HG02870 (cell line): ENCODE data around the gene OTUD7B.

Experiments
- ATAC-seq: cut with Tn5 transposase; IDR thresholded peaks from one replicate; pipeline ENCODE4 v1.9.1; 2021; ENCODE audit warnings: mild to moderate bottlenecking, moderate library complexity; ENCODE audit not compliant: unreplicated experiment

The OTUD7B gene

GRCh38 chr1:149925751-149926150, 84.8 kb downstream of the OTUD7B start:
- no peak for ATAC-seq

GRCh38 chr1:149925345-149925744, 85.2 kb downstream of the OTUD7B start:
- ATAC-seq, result no peak

- ATAC-seq, result no peak
Observed at GRCh38 chr1:149923626-149924025, 86.9 kb downstream of the OTUD7B start.

- ATAC-seq, result no peak
Observed at GRCh38 chr1:149917571-149918144, 92.9 kb downstream of the OTUD7B start, which contains the start of gene SV2A. Gene SV2A, minus strand, starts transcription at chr1:149917844. Its CDS starts 4,004 bp downstream, at chr1:149913840.

- ATAC-seq, result no peak
Observed at GRCh38 chr1:149916898-149917252, 93.7 kb downstream of the OTUD7B start.

- no peak for ATAC-seq
Observed at GRCh38 chr1:149916193-149916897, 94.2 kb downstream of the OTUD7B start.

- no peak for ATAC-seq
Observed at GRCh38 chr1:149915429-149916192, 94.9 kb downstream of the OTUD7B start.

GRCh38 chr1:149914545-149914944, 96.0 kb downstream of the OTUD7B start:
- no peak for ATAC-seq

GRCh38 chr1:149906570-149907075, 103.9 kb downstream of the OTUD7B start:
- ATAC-seq, result no peak

- no peak for ATAC-seq
Observed at GRCh38 chr1:149903836-149904491, 106.6 kb downstream of the OTUD7B start.

- ATAC-seq, result peak; percentile 95
Observed at GRCh38 chr1:149899460-149900284, 110.9 kb downstream of the OTUD7B start, which contains the start of gene BOLA1. Gene BOLA1, plus strand, starts transcription at chr1:149899568. Its CDS starts 492 bp downstream, at chr1:149900060.

GRCh38 chr1:149896575-149896974, 114.0 kb downstream of the OTUD7B start:
- ATAC-seq, result no peak

GRCh38 chr1:149888999-149889289, 121.6 kb downstream of the OTUD7B start:
- ATAC-seq, result no peak

GRCh38 chr1:149888247-149888998, 122.1 kb downstream of the OTUD7B start:
- peak; percentile 25 for ATAC-seq
